Activated CD4-positive, alpha-beta T cell treated with anti-CD3 and anti-CD28 coated beads, Interleukin-2, Interleukin-6, amounts not matched to agents 100 ng/mL and 50 ng/mL, durations not matched to agents 16 hours and 8 hours (primary cell): ENCODE measurements around the gene SNX25.
A peak's percentile ranks its signal among the peaks of the same experiment; 100 is the strongest.

Experiments used
- DNase-seq: peaks from one replicate; pipeline ENCODE4 v3.0.0-alpha.2; 2020

Gene SNX25

DNA sequence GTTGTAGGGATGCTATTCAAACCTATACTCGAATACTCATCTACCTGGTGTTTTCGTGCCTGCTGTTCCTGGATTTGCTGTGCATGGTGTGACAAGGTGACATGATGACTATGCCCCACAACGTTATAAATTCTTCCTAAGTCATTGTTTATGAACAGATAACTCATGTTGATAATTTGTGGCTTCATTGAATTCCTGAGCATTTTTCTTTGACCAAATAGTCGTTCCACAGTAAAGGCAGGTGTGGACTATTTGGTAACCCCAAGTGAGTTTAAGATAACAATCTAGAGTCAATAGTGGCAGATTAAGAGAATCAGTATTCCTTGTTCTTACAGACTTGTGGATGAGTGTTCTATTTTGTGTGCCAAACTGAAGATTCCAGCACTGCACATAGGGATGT lies 59.9 kb downstream of the SNX25 start:
- no peak for DNase-seq

- DNase-seq = no peak
Observed at GRCh38 chr4:185270037-185270436, 60.6 kb downstream of the SNX25 start.

DNA sequence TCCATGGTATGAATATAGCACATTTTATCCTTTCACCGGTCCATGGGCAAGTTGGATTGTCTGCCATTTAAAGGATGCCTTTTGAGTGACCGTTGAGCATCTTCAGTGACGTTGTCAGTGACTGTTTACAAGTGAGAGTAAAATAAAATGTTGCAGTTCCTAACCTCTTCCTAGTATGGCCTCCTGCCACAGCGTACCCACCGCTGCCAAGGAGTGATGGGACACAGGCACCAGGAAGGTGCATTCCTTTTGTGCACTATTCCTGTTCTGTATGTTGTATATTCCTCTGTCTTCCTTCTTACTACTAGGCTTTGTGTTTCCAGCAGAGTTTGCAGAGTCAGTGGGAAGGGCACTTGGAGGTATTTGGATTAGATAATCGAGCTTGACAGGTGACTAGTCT lies 61.5 kb downstream of the SNX25 start:
- no peak for DNase-seq

DNA sequence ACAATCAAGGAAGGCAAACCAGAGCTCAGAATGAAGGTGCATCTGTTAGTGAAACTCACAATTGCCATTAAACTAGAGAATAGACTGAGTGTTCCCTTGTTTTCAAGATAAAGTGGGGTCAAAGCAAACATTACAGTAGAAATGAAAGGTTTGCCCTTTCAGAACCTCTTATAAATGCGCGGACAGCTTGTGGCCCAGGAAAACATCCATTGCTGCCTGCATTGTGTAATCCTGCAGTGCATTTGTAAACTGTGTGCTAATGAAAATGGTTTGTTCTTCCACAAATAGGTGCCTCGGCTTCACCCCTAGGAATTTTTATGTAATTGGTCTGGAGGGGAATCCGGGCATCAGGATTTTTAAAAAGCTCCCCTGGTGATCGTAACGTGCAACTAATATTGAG lies 62.8 kb downstream of the SNX25 start:
- no peak for DNase-seq

GRCh38 chr4:185275501-185275900 lies 66.1 kb downstream of the SNX25 start:
- no peak for DNase-seq

DNA sequence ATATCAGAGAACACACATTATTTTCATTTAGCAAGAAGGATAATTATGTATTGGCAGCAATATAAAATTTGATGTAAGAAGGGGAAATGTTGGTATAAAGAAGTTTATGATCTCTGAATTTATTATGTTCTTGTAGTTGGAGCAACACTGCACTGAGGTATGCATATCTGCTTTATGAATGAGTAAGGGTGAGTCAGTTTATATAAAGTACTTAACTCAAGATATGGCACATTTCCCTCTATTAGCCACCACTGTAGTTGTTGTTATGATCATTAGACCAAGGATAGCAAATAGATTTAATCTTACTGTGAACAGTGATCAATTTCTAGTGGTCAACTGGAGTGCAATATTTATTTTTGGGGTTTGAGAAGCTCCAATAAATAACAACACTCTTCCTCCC lies 66.6 kb downstream of the SNX25 start:
- no peak for DNase-seq

DNA sequence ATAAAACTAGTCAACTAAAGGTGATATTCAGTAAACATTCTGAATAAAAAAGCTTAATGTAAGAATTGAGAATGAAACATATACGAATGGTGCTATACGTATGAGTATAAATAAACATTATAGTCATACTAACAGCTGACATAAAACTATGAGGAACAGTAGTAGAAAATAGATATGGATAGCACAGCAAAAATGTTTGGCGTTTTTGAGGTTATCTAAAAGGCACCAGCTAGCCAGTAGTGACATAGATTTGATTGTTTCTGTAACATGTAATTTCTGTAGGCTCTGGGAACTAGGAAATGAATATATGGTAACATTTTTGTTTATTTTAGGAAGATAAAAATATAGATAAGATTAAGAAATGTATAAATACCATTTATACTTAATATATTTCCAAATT lies 69.3 kb downstream of the SNX25 start:
- no peak for DNase-seq

DNA sequence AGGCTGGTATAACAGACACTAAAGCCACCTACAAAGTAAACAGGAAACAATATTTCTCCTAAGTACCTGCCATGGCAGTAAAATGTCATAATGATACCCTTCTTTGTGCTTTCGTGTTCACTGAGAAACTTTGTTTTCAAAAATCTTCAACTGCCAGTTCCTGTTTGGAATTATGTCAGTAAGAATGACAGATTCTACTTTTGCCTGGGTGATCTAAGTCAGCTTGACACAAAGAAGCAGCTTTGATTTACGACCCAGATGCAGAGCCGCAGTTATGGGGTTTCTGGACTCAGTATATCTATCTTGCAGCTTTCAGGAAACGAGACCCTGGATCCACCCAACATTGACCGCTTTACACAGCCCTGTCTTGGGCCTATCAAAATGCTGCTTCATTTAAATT lies 71.2 kb downstream of the SNX25 start:
- peak; percentile 66 for DNase-seq

GRCh38 chr4:185282968-185283367 lies 73.6 kb downstream of the SNX25 start:
- no peak for DNase-seq

GRCh38 chr4:185283723-185284122 lies 74.3 kb downstream of the SNX25 start:
- no peak for DNase-seq

- no peak for DNase-seq
Observed at GRCh38 chr4:185285632-185286393, 76.4 kb downstream of the SNX25 start.

DNA sequence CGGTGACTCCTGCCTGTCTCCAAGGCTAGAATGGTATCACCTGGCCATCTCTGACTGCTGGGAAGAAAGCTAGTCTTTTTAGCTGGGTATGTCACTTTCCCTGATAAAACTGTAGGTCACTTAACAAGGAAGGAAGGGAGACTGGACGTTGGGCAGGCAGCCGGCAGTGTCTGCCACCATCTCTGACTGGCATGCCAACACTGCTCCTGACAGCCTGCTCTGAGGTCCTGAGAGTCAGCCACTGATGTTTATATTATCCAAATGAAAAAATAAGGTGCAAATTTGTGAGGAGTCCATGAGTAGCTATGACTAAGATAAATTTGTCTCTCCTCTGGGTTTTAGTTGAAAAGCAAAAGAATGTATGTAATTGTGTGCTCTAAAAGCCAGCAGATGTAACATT lies 77.2 kb downstream of the SNX25 start:
- DNase-seq = no peak

DNA sequence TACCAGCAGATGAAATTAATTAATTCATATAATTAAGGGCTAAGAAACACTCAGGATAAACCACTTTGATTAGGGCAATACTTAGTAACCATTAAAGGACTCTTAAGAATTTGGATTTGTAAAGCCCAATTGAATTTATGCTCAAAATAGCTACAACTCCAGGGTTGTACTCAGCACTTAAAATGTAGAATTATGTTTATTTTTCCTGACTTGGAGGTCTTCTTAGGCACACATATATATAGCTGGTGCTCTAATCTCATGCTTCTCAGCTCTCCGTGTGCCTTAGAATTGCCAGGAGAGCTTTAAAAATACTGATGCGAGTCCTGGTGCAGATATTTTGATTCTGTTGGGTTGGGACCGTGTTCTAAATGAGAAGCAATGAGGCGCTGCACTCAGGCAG lies 77.6 kb downstream of the SNX25 start:
- no peak for DNase-seq

DNA sequence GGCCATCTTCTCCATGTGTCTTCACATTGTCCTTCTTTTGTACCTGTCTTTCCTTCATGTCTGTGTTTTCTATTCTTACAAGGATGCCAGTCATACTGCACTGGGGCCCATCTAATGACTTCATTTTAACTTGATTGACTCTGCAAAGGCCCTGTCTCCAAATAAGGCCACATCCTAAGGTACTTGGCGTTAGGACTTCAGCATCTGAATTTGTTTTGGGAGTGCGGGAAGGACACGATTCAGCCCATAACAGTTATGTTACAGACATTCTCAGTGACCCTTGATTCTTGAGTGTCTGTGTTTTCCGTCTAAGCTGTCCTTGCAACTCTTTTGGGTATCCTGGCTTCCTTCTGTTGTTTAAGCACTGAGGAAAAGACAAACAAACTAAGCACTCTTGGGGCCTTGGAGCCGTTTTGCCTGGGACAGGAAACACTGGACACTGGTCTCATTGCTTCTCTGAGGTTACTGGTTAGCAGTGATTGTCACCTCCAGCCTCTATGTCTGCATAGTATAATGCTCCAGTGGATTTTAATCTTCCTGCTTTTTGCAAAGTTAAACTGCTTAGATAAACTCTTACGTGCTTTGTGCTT lies 80.7 kb downstream of the SNX25 start:
- DNase-seq = no peak

- DNase-seq = no peak
Observed at GRCh38 chr4:185290656-185291055, 81.3 kb downstream of the SNX25 start.

DNA sequence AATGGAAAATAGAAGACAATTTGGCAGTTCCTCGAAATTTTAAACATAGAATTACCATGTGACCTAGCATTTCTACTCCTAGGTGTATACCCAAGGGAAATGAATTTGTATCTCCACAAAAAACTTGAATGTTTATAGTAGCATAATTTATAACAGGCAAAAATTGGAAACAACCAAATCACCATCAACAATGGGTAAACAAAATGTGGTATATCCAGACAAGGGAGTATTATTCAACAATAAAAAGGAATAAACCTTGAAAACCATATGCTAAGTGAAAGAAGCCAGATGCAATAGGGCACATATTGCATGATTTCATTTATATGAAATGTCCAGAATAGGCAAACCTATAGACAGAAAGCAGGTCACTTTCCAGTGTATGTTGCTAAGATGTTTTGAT lies 83.8 kb downstream of the SNX25 start:
- DNase-seq = no peak

GRCh38 chr4:185296665-185297460 lies 87.5 kb downstream of the SNX25 start:
- no peak for DNase-seq

- no peak for DNase-seq
Observed at GRCh38 chr4:185298728-185299430, 89.5 kb downstream of the SNX25 start.

DNA sequence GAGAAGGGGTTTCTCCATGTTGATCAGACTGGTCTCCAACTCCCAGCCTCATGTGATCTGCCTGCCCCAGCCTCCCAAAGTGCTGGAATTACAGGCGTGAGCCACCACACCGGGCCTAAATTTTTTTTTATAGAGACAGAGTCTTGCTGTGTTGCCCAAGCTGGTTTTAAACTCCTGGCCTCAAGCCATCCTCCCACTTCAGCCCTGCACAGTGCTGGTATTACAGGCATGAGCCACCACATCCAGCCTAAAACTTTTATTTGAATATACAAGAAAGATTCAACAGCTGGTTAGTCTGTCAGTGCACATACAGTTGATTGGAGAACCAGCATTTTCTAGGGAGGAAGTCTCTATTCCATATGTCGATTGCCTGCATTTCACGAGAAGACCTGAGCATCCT lies 95.1 kb downstream of the SNX25 start:
- no peak for DNase-seq

- peak; percentile 50 for DNase-seq
Observed at GRCh38 chr4:185304944-185305690, 95.7 kb downstream of the SNX25 start.

DNA sequence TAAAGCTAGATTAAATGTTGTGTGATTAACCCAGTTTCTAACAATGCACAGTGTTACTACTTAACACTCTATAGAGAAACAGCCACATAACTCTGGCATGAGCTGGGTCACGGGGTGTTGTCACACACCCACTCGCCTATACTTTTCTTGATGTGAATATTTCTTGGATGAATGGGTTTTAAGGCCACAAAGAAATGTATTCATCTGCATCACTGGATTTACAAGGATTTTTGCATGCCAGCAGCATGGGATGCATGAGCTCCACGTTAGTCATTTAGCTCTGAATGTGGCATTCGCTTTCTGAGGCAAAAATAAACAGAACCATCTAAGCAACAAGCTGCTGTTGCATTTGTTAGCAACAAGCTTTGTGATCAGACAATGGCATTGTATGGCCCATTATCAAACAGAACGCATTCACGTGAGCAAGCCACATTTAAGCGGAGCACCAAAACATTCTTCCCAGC lies 96.6 kb downstream of the SNX25 start:
- no peak for DNase-seq

- no peak for DNase-seq
Observed at GRCh38 chr4:185307136-185307950, 97.9 kb downstream of the SNX25 start.
